HEK293 (cell line): ENCODE data around the gene MAP7.

ENCODE experiments used
- CTCF ChIA-PET: fragments of 350-600 bp; formaldehyde crosslinking; extraction: SDS; loops from one replicate; lab custom pipeline; 2021; ENCODE audit warnings: antibody characterized with exemption; lab: Yijun Ruan, JAX
- POLR2A ChIA-PET: fragments of 300-600 bp; formaldehyde crosslinking; extraction: SDS; loops from one replicate; lab custom pipeline; 2020; ENCODE audit warnings: antibody characterized with exemption, inconsistent platforms; lab: Yijun Ruan, JAX
- H3K27ac ChIP-seq: fragments of 200-500 bp; sonication (Bioruptor generic); 2 replicates; pipeline ENCODE4 v1.5.1; 2014; ENCODE audit warnings: low read depth, low read length, control low read depth, inconsistent platforms; ENCODE audit errors: extremely low read depth
- H3K36me3 ChIP-seq, 2 experiments: fragments of 200-500 bp in 1 of 2; sonication (Bioruptor generic) in 1 of 2; 1 replicate in 1 of 2; 2 replicates in 1 of 2; pipeline ENCODE4 v1.5.1; 2014 to 2017; ENCODE audit warnings: inconsistent platforms in 2 of 2, low read length in 2 of 2; ENCODE audit not compliant: control insufficient read depth in 2 of 2, insufficient read depth in 1 of 2
- H3K4me1 ChIP-seq: fragments of 200-500 bp; sonication (Bioruptor generic); 2 replicates; pipeline ENCODE4 v1.5.1; 2014; ENCODE audit warnings: mild to moderate bottlenecking, low read length, inconsistent platforms; ENCODE audit not compliant: control insufficient read depth, insufficient read depth
- H3K4me3 ChIP-seq: 2 replicates; pipeline ENCODE4 v1.5.1; 2011; ENCODE audit warnings: low read depth, mild to moderate bottlenecking, control low read depth, low read length, moderate library complexity
- H3K9me3 ChIP-seq: fragments of 200-500 bp; sonication (Bioruptor generic); 2 replicates; pipeline ENCODE4 v1.5.1; 2014; ENCODE audit warnings: low read depth, low read length, inconsistent platforms; ENCODE audit not compliant: control insufficient read depth, insufficient read depth
- EGR2 ChIP-seq: fragments of 450-650 bp; formaldehyde crosslinking; IDR thresholded peaks from 2 replicates; pipeline ENCODE4 v1.5.1; 2016; ENCODE audit warnings: low read depth, missing biosample characterization, missing genetic modification characterization
- GFI1B ChIP-seq: fragments of 450-650 bp; formaldehyde crosslinking; IDR thresholded peaks from 2 replicates; pipeline ENCODE4 v1.5.1; 2016; ENCODE audit warnings: missing biosample characterization, missing genetic modification characterization
- INSM2 ChIP-seq: fragments of 450-650 bp; formaldehyde crosslinking; IDR thresholded peaks from 2 replicates; pipeline ENCODE4 v1.5.1; 2016; ENCODE audit warnings: missing biosample characterization, missing genetic modification characterization
- KLF7 ChIP-seq: fragments of 450-650 bp; formaldehyde crosslinking; IDR thresholded peaks from 2 replicates; pipeline ENCODE4 v1.5.1; 2016; ENCODE audit warnings: missing biosample characterization, missing genetic modification characterization, borderline replicate concordance
- YY1 ChIP-seq: fragments of 450-650 bp; formaldehyde crosslinking; IDR thresholded peaks from 2 replicates; pipeline ENCODE4 v1.5.1; 2018; ENCODE audit warnings: missing biosample characterization, missing genetic modification characterization
- YY2 ChIP-seq: fragments of 450-650 bp; formaldehyde crosslinking; IDR thresholded peaks from 2 replicates; pipeline ENCODE4 v1.5.1; 2016; ENCODE audit warnings: missing biosample characterization, missing genetic modification characterization
- ZBTB21 ChIP-seq: fragments of 450-650 bp; formaldehyde crosslinking; IDR thresholded peaks from 2 replicates; pipeline ENCODE4 v1.5.1; 2017; ENCODE audit warnings: missing biosample characterization, missing genetic modification characterization
- ZBTB48 ChIP-seq: fragments of 450-650 bp; formaldehyde crosslinking; IDR thresholded peaks from 2 replicates; pipeline ENCODE4 v1.5.1; 2016; ENCODE audit warnings: missing biosample characterization, missing genetic modification characterization
- ZBTB8A ChIP-seq: fragments of 450-650 bp; formaldehyde crosslinking; IDR thresholded peaks from 2 replicates; pipeline ENCODE4 v1.5.1; 2016; ENCODE audit warnings: missing biosample characterization, missing genetic modification characterization
- ZNF121 ChIP-seq: fragments of 450-650 bp; formaldehyde crosslinking; IDR thresholded peaks from 2 replicates; pipeline ENCODE4 v1.5.1; 2016; ENCODE audit warnings: missing biosample characterization, missing genetic modification characterization
- ZNF530 ChIP-seq: fragments of 450-650 bp; formaldehyde crosslinking; IDR thresholded peaks from 2 replicates; pipeline ENCODE4 v1.5.1; 2016; ENCODE audit warnings: low read depth, missing biosample characterization, missing genetic modification characterization
- ZNF548 ChIP-seq: fragments of 450-650 bp; formaldehyde crosslinking; IDR thresholded peaks from 2 replicates; pipeline ENCODE4 v1.5.1; 2016; ENCODE audit warnings: missing biosample characterization, missing genetic modification characterization
- ZNF585B ChIP-seq: fragments of 450-650 bp; formaldehyde crosslinking; IDR thresholded peaks from 2 replicates; pipeline ENCODE4 v1.5.1; 2016; ENCODE audit warnings: missing biosample characterization, missing genetic modification characterization
- ZNF600 ChIP-seq: fragments of 450-650 bp; formaldehyde crosslinking; IDR thresholded peaks from 2 replicates; pipeline ENCODE4 v1.5.1; 2016; ENCODE audit warnings: missing biosample characterization, missing genetic modification characterization
- ZNF654 ChIP-seq: fragments of 450-650 bp; formaldehyde crosslinking; IDR thresholded peaks from 2 replicates; pipeline ENCODE4 v1.5.1; 2016; ENCODE audit warnings: low read depth, missing biosample characterization, missing genetic modification characterization
- ZNF692 ChIP-seq: fragments of 450-650 bp; formaldehyde crosslinking; IDR thresholded peaks from 2 replicates; pipeline ENCODE4 v1.5.1; 2016; ENCODE audit warnings: missing biosample characterization, missing genetic modification characterization
- ZNF843 ChIP-seq: fragments of 450-650 bp; formaldehyde crosslinking; IDR thresholded peaks from 2 replicates; pipeline ENCODE4 v1.5.1; 2016; ENCODE audit warnings: missing biosample characterization, missing genetic modification characterization
- ZSCAN18 ChIP-seq: fragments of 450-650 bp; formaldehyde crosslinking; IDR thresholded peaks from 2 replicates; pipeline ENCODE4 v1.5.1; 2016; ENCODE audit warnings: missing biosample characterization, missing genetic modification characterization
- TF ChIP-seq, protein P1 (sequence below): fragments of 450-650 bp; formaldehyde crosslinking; optimal IDR thresholded peaks from 2 replicates; pipeline ENCODE3; 2016; ENCODE audit warnings: missing biosample characterization, mild to moderate bottlenecking, missing genetic modification characterization
- TF ChIP-seq, protein P2 (sequence below): fragments of 450-650 bp; formaldehyde crosslinking; IDR thresholded peaks from 2 replicates; pipeline ENCODE4 v1.5.1; 2017; ENCODE audit warnings: missing biosample characterization, missing genetic modification characterization

Gene MAP7

GRCh38 chr6:136552054-136552453 lies 1.8 kb upstream of the MAP7 start:
- CTCF ChIA-PET: interaction anchor here (0.5 to 3.2 kb wide), 7 partner anchors 9 to 877 kb away, joined by 3 to 31 read pairs (median 3); no protein-coding TSS in a partner anchor

DNA sequence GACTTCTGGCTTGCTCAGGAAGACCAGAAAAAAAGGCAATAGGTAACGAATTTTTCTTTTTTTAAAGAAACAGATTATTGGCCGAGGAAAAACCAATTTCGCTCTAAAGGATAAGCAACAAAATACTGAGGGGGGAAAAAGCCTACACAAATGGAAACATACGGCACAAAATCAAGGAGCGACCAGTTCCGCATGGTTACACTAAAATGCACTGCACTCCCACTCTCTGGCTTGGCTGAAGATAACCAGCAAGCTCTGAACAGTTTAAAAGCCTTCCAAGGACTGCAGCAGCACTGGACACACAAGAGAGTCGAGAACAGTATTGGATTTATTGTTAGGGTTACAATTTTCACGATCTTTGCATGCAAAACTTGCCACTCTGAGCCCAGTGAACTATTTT lies 881 bp upstream of the MAP7 start:
- H3K36me3 ChIP-seq: no peaks in the 10 kb centered on the region; a peak in 1 of 3 replicates
- no peak overlapping the region for H3K27ac ChIP-seq
- H3K9me3 ChIP-seq: no peaks in the 10 kb centered on the region
- TF ChIP-seq ZNF654 (tag by site-specific recombination) (no peak), ZSCAN18 (tag by site-specific recombination) (no peak), ZNF843 (tag by site-specific recombination) (no peak), INSM2 (tag by site-specific recombination) (no peak), KLF7 (tag by site-specific recombination) (no peak), ZBTB21 (tag by site-specific recombination) (no peak), ZBTB8A (tag by site-specific recombination) (no peak), ZNF585B (tag by site-specific recombination) (no peak), GFI1B (tag by site-specific recombination) (no peak), YY1 (no peak), YY2 (tag by site-specific recombination) (no peak)
- TF ChIP-seq, protein P1, sequence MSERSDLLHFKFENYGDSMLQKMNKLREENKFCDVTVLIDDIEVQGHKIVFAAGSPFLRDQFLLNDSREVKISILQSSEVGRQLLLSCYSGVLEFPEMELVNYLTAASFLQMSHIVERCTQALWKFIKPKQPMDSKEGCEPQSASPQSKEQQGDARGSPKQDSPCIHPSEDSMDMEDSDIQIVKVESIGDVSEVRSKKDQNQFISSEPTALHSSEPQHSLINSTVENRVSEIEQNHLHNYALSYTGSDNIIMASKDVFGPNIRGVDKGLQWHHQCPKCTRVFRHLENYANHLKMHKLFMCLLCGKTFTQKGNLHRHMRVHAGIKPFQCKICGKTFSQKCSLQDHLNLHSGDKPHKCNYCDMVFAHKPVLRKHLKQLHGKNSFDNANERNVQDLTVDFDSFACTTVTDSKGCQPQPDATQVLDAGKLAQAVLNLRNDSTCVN: no peak
- TF ChIP-seq, all 188 proteins: peak for 0
- Histone ChIP-seq H3K4me3 (no peak overlapping the region), H3K4me1 (peaks cover 10% of the 10 kb centered on the region)
- CTCF ChIA-PET: interaction anchor here (0.6 to 3.2 kb wide), 31 partner anchors 9 to 784 kb away, joined by 3 to 31 read pairs (median 3); partner anchors contain the start of genes BCLAF1 and MAP3K5
- POLR2A ChIA-PET: interaction anchor here (0.5 to 1.9 kb wide), 4 partner anchors 235 to 626 kb away, joined by 4 to 15 read pairs (median 7); partner anchors contain the start of gene BCLAF1

More at GRCh38 chr6:136552054-136552453, 1.8 kb upstream of the MAP7 start:
- Histone ChIP-seq H3K27ac (no peak overlapping the region), H3K36me3 (no peaks in the 10 kb centered on the region; a peak in 1 of 3 replicates), H3K4me1 (peaks cover 7% of the 10 kb centered on the region), H3K9me3 (no peaks in the 10 kb centered on the region), H3K4me3 (no peak overlapping the region)
- TF ChIP-seq ZNF121 (tag by site-specific recombination): no peak
- TF ChIP-seq ZNF548 (tag by site-specific recombination): no peak
- TF ChIP-seq, protein P2, sequence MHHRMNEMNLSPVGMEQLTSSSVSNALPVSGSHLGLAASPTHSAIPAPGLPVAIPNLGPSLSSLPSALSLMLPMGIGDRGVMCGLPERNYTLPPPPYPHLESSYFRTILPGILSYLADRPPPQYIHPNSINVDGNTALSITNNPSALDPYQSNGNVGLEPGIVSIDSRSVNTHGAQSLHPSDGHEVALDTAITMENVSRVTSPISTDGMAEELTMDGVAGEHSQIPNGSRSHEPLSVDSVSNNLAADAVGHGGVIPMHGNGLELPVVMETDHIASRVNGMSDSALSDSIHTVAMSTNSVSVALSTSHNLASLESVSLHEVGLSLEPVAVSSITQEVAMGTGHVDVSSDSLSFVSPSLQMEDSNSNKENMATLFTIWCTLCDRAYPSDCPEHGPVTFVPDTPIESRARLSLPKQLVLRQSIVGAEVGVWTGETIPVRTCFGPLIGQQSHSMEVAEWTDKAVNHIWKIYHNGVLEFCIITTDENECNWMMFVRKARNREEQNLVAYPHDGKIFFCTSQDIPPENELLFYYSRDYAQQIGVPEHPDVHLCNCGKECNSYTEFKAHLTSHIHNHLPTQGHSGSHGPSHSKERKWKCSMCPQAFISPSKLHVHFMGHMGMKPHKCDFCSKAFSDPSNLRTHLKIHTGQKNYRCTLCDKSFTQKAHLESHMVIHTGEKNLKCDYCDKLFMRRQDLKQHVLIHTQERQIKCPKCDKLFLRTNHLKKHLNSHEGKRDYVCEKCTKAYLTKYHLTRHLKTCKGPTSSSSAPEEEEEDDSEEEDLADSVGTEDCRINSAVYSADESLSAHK (tag by site-specific recombination): no peak
- no peak for TF ChIP-seq ZNF600 (tag by site-specific recombination)
- TF ChIP-seq ZNF530 (tag by site-specific recombination): no peak
- no peak for TF ChIP-seq EGR2
- TF ChIP-seq ZNF692 (tag by site-specific recombination): no peak
- TF ChIP-seq ZBTB48 (tag by site-specific recombination): no peak
- POLR2A ChIA-PET: no interaction called here
